ENCODE results near the gene ACAD11.
A peak's percentile ranks its signal among the peaks of the same experiment; 100 is the strongest.

ACAD11 gene, protein sequence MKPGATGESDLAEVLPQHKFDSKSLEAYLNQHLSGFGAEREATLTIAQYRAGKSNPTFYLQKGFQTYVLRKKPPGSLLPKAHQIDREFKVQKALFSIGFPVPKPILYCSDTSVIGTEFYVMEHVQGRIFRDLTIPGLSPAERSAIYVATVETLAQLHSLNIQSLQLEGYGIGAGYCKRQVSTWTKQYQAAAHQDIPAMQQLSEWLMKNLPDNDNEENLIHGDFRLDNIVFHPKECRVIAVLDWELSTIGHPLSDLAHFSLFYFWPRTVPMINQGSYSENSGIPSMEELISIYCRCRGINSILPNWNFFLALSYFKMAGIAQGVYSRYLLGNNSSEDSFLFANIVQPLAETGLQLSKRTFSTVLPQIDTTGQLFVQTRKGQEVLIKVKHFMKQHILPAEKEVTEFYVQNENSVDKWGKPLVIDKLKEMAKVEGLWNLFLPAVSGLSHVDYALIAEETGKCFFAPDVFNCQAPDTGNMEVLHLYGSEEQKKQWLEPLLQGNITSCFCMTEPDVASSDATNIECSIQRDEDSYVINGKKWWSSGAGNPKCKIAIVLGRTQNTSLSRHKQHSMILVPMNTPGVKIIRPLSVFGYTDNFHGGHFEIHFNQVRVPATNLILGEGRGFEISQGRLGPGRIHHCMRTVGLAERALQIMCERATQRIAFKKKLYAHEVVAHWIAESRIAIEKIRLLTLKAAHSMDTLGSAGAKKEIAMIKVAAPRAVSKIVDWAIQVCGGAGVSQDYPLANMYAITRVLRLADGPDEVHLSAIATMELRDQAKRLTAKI

DNA sequence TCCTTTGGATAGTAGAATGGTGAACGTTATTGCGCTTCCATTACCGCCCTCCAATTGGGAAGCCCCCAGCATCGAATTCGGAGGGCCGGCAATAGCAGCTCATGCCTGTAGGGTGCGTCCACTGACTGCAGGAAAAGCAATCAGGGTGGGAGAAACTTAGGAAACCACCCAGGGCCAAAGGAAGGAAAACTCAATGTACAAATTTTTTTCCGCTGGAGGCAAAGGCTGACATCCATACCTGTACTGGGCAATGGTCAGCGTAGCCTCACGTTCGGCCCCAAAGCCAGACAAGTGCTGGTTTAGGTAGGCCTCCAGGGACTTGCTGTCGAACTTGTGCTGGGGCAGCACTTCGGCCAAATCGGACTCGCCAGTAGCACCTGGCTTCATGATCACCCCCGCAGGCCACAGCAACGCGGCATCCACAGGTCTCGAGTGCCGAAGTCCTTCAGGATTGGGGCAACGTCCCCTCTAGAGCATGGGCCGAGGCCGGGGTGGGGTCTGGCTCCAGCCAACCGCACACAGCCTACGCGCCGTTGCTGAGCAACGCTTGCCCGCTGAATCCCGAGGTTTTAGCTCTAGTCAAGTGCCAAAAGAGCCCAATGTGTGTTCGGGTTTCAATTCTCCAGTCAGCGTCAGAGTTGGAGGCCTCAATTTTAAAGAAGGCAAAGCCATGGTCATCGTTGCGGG, at the start of gene ACAD11:
ACAD11 (minus strand) TSS at position 445 of the 687 bp plus-strand sequence; CDS start at position 387, 58 bp downstream.
- DNase-seq (ENCODE audit: low read depth), result peak; percentile 1

DNA sequence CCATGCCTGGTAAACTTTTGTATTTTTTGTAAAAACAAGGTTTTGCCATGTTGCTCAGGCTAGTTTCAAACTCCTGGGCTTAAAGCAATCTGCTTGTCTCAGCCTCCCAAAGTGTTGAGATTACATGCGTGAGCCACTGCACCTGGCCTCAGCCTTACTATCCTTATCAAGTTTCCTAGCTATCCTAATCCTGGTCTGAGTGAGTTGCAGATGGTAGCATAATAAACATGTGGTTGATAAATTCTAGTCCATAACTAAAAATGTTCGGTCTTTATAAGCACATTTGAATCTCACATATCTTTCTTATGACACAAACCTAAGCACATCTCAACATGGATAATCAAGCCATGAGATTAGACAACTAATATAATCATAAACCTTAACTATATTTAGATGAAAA, 44.1 kb upstream of the ACAD11 start:
- DNase-seq (ENCODE audit: low read depth), result no peak

DNA sequence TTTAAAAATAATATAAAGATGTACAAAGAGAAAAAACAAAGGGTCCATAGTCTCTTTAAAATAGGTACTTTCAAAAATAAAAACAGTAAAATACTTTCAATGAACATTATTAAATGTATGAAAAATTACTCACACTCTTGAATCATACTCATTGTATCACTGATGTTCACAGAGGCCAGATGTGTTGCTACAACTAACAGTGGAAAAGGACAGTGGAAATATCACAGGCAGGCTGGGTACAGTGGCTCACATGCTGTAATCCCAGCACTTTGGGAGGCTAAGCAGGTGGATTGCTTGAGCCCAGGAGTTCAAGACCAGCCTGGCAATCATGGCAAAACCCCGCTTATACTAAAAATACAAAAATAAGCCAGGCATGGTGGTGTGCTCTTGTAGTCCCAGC, 35.8 kb upstream of the ACAD11 start:
- DNase-seq (ENCODE audit: low read depth), result no peak

DNA sequence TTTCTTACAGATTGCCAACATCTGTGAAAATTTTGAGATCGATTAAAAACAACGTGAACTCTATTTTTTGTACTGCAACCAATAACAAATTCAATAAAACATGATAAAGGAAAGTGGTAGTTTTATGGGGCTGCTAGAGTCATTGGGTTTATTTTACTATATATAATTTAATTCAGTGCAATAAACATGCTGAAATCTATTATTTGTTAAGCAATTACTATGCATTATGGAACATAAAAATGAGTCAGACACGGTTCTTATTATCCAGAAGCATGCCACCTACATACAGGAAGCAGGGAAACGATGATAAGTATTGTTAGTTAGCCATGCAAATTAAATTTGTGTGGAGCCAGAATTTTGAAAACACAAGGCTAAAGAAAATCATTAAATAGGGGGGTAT, 35.4 kb upstream of the ACAD11 start:
- DNase-seq (ENCODE audit: low read depth), result no peak

DNA sequence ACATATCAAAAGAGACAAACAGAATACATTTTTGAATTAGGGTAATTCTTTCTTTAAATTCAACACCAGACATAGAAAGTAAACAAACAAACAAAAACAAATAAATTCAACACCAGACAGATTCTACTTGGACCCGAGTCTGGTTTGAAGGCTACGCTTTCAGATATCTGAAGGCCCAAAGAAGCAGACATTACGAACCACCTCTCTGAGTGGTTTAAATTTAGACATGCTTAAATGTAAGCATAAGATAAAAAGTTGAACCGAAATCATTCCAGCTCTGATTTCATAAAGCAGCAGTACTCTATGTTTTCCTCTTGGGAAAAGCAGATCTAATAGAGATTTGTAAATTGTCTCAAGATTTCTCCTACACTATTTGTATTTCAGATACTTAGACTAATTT, 30.4 kb upstream of the ACAD11 start:
- no peak for DNase-seq (ENCODE audit: low read depth)

DNA sequence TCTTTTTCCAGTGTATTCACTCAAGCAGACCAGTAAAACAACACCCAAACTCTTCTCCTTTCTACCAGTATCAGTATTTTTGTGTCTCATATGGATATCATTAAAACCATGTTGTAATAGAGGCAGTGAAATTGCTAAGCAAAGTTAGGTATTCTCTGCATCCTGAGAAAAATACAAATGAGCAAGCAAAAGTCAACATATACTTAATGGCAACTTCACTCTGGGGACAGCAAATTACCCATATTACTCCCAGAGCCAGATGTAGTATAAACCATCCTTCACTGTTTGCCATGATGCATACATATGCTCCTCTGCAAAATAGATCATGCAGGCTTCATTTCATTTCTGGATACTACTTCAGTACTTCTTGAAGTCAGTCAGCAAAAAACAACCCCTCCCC, 22.6 kb upstream of the ACAD11 start:
- DNase-seq (ENCODE audit: low read depth), result no peak

DNA sequence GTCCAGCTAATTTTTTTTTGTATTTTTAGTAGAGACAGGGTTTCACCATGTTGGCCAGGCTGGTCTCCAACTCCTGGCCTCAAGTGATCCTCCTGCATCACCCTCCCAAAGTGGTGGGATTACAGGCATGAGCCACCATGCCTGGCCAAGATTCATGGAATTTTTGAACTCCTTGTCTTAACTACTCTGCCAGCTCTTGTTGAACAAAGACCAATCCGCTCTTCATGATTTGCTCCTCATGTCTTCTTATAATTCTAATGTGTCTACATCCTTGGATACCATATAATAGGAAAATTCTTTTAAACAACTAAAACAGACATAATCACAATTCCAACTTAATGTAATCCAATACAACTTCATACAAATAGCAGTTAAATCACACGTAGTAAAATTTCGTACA, 21.8 kb upstream of the ACAD11 start:
- DNase-seq (ENCODE audit: low read depth), result no peak

DNA sequence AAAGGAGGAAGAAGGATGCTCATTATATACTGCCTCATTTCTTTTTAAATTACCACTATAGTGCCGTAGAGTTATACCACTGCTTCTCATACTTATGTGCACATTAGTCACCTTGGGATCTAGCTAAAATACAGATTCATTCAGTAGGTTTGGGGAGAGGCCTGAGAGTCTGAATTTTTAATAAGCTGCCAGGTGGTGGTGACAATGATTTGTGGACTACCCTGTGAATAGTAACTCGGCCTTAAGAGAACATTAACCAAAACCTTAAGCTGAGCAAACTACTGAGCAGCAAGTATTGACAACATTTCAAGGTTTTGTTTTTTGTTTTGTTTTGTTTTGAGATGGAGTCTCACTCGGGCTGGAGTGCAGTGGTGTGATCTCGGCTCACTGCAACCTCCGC, 20.3 kb upstream of the ACAD11 start:
- no peak for DNase-seq (ENCODE audit: low read depth)

DNA sequence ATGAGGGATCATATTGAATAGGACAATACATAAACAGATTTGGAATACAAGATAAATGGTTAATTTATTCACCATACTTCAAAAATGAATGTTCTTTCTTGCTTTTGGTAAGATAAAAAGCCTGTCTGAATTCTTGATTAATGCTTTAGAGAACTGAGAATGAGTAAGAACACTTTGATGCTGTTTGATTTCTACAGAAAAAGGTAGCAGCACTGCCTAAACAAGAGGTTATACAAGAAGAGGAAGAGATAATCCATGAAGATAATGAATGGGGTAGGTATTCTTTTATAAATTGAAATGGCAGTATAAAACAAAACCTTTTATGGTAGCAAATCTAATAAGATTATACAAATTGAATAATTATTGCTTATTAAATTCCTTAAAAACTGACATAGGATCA, 15.8 kb upstream of the ACAD11 start:
- DNase-seq (ENCODE audit: low read depth), result no peak

DNA sequence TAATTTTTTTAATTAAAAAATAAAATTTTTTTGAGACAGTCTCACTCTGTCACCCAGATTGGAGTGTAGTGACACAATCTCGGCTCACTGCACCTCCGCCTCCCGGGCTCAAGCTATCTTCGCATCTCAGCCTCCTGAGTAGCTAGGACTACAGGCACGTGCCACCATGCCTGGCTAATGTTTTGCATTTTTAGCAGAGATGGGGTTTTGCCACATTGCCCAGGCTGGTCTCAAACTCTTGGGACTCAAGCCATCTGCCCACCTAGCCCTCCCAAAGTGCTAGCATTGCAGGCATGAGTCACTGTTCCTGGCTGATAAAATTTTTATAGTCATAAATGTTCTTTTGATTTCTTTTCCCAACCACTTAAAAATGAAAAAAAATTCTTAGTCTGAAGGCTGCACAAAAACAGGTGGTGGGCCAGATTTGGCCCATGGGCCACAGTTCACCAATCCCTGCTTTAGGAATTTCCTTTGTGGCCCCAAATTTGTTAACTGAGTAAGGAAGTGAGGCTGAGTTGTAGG, 9.7 kb upstream of the ACAD11 start:
- no peak for DNase-seq (ENCODE audit: low read depth)

DNA sequence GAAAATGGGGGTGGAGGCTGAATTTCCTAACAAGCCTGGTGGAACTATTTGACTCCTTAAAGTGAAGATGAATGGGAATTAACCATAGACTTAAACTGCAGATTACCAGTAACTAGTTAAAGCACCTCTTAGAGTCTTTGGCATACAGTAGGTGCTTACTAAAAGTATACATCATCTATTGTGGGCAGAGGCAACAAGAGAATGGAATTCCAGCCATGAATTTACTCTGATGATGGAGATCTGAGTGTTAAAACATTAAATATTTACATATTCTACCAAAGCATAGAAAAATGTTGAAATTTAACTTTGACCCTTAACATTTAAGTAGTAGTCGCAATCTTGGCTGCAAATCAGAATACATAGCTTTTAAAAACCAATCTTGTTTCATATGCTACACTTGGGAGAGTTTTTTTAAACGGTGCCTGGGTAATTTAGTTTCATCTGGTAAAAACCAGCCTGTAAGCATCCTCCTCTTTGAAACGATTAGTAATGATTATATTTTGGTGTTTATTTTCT, 5.7 kb upstream of the ACAD11 start:
- no peak for DNase-seq (ENCODE audit: low read depth)

DNA sequence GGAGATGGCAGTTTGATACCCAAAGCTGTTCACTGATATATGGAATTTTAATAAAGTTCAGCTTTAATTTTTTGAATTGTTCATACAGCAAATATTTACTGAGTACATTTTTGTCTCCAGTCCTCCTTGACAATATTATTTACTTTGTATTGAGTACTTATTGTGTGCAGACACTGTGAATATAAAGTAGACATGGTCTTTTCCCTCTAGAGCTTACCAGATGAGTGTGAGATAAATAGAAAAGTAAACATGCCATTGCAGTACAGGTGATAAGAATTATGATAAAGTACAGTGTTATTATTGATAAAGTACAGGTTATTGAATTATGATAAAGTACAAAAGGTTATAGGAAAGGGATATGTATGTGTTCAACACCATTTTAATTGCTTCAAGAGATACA, 2.6 kb upstream of the ACAD11 start:
- no peak for DNase-seq (ENCODE audit: low read depth)

DNA sequence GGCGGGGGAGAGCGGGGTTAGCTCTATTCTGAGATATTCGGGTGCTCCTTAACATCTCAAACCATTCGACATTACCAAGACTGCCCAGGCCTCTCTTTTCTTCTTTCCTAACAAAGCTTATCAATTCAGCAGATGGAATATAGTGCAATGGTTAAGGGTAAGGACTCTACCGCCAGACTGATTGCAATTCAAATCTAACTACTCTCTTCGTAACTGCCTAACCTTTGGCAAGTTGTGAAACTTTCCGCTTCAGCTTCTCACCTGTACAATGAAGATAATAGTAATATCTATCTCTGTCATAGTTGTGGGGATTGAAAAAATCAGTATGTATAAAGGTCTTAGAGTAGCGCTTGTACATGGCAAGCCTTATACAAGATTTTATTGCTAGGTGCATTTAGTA, 1.5 kb upstream of the ACAD11 start:
- no peak for DNase-seq (ENCODE audit: low read depth)

DNA sequence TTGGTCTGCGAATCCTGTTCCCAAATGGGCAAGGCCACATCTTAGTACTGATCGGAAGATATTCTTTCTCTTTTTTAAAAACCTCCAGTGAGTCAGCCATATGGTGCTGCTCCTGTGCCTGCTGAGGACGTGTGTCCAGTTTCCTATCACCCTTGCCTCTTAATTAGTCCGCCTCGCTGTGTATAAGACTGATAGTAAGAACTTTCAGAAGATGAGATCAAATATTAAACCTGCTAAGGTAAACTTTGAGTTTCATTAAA, 1.1 kb upstream of the ACAD11 start:
- no peak for DNase-seq (ENCODE audit: low read depth)

DNA sequence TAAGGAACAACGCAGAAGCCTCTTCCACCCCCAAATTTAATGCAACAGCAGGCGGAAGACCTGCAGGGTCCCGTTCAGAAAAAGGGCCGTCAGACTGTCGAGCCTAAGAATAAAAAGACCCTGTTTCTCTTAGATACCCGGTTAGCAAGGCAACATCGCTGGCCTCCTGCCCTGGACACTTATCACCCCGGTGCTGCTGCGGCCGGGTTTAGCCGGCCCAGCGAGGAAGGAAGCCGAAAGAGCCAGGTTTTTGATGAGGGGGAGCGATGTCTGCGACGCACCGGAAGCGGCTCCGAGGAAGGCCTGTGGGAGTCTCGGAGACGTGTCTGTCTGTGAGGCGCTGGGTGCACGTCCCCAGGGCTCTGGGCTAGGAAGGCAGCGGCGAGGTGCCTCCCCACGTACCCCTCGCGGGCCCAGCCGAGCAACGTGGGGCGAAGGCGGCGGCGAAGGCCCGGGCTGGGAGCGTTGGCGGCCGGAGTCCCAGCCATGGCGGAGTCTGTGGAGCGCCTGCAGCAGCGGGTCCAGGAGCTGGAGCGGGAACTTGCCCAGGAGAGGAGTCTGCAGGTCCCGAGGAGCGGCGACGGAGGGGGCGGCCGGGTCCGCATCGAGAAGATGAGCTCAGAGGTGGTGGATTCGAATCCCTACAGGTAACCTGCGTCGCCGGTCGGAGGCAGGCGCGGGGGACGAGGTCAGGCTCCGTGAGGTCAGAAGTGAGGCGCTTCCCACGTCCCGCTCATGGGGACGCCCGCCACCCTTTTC, 622 bp upstream of the ACAD11 start, which contains the start of gene UBA5:
UBA5 (plus strand) TSS at position 278 of the 759 bp plus-strand sequence; CDS start at position 487, 209 bp downstream.
- DNase-seq (ENCODE audit: low read depth), result peak; percentile 50

DNA sequence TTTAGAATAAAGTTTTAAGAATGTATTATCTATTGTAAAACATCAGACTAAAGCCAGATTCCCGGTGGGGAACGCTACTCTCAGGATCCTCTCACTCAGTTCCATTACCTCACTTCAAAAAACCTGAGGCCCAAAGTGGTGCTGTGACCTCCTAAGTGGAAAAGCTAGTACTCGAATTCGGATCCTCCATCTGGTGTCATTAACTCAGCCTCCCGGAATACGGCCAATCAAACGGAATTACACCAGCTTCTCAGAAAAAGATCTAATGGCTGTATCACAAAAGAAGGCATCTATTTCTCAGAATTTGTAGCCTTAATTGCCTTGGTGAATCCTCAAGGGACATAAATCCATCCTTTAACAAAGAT, 627 bp downstream of the ACAD11 start:
- DNase-seq (ENCODE audit: low read depth), result no peak

DNA sequence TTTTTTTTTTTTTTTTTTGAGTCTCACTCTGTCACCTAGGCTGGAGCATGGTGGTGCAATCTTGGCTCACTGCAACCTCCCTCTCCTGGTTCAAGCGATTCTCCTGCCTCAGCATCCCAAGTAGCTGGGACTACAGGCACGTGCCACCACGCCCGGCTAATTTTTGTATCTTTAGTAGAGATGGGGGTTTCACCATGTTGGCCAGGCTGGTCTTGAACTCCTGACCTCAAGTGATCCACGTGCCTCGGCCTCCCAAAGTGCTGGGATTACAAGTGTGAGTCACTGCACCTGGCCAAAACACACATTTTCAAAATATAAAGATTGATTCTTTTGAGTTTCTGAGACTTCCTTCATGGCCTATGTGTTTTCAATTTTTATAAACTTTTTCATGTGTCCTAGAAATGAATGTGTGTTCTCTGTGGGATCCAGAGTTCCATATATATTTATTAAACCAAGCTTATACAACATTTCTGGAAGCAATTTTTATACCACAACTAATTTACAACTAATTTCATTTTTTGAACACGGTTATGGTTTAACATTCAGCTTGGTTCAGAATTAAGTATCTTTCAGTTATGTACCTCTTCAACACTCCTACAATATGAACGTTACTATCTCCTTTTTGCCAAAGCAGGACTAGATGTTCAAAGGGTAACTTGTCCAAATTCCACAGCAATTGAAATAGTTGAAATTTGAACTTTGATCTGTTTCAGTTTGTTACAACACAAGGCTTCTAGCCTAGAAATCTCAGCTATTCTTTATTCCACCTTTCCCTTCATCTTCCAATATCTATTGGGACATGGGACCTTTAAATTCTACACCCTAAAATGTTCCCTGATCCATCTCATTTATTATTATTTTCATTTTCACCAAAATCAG, 1.5 kb downstream of the ACAD11 start:
- no peak for DNase-seq (ENCODE audit: low read depth)

DNA sequence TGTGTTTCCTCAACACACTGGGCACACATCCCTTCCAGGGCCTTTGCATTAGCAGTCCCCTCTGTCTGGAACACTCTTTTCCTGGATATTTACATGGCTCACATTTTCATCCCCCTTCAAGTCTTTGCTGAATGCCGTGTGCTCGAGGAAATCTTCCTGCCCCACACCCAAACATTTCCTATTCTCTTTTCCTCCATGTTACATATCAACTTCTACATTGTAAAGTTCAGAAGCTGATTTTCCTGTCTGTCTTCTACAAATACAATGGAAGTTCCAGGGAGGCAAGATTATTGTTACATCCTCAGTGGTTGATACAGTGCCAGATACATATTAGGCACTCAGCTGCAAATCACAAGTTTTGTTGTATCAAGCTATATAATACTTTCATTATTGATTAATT, 4.1 kb downstream of the ACAD11 start:
- DNase-seq (ENCODE audit: low read depth), result no peak

DNA sequence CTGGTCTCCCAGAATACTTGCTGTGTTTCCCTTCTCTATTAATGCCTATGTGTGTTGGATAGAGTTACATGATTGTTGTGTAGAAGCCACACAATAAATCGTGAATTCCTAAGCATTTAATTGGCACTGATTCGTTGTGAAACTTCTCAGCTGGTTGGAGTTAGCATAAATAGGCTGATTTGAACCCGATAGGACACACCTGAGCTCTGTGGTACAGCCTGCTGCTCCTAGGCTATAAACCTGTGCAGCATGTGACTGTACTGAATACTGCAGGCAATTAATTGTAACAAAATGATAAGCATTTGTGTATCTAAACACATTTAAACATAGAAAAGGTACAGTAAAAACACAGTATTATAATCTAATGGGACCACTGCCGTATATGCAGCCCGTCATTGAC, 4.9 kb downstream of the ACAD11 start:
- DNase-seq (ENCODE audit: low read depth), result no peak

DNA sequence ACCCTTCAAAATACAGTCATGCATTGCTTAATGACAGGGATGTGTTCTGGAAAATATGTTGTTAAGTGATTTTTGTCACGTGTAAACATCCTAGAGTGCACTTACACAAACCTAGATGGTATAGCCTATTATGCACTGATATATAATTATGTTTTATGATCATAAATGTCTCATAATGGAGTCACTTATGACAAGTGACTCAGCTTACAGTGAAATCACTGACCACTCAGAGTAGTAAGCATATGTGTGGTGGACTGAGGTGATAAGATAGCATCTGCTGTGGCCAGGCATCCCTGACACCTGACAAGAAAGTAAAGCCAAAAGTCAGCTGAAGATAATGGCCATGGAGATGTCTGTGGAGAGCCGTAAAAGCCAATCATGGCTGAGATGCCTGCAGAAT, 5.4 kb downstream of the ACAD11 start:
- no peak for DNase-seq (ENCODE audit: low read depth)
